Activated naive CD4-positive, alpha-beta T cell treated with anti-CD3 and anti-CD28 coated beads, Interleukin-2, amount 50 U/mL, for 16 hours (primary cell): Measurements from ENCODE around the gene OPN5.
"Not testable (repeated sequence)": the region's sequence is repeated elsewhere in the genome, so short reads cannot be mapped to it uniquely, and the experiment has no call there.

Experiments
- DNase-seq: peaks from one replicate; pipeline ENCODE4 v3.0.0-alpha.2; 2020

The OPN5 gene, protein sequence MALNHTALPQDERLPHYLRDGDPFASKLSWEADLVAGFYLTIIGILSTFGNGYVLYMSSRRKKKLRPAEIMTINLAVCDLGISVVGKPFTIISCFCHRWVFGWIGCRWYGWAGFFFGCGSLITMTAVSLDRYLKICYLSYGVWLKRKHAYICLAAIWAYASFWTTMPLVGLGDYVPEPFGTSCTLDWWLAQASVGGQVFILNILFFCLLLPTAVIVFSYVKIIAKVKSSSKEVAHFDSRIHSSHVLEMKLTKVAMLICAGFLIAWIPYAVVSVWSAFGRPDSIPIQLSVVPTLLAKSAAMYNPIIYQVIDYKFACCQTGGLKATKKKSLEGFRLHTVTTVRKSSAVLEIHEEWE

GRCh38 chr6:47781732-47782131 lies at the start of gene OPN5:
Gene OPN5, plus strand, starts transcription at chr6:47782032. Its CDS starts 35 bp downstream, at chr6:47782067.
- DNase-seq: no peak

DNA sequence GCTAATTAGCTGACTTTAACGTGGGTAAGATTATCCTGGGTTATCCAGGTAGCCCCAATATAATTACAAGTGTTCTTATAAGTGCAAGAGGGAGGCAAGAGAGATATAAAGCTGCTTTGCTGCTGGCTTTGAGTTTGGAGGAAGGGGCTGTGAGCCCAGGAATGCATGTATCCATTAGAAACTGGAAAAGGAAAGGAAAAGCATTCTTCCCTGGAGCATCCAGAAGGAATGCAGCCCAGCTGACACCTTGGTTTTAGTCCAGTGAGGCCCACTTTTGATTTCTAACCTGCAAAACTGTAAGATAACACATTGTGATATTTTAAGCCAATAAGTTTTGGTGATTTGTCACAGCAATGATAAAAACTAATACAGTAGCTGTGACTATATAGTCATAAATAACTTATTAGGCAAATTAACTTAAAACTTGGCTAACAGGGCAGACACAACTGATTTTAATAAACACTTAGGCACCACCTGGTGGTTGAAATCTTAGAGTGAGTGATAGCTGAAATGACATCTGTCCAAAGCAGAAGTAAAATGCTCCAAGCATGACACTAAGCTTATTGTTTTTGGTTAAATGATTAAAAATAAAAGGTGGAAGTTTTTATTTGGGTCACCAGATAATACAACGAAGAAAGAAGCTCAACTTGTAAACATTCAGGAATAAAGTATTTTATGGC lies 47.8 kb upstream of the OPN5 start:
- no peak for DNase-seq

- DNase-seq: no peak
Measured at GRCh38 chr6:47734831-47735481, 46.9 kb upstream of the OPN5 start.

- no peak for DNase-seq
Measured at GRCh38 chr6:47736083-47736700, 45.6 kb upstream of the OPN5 start.

GRCh38 chr6:47737406-47737805 lies 44.4 kb upstream of the OPN5 start:
- DNase-seq: no peak

DNA sequence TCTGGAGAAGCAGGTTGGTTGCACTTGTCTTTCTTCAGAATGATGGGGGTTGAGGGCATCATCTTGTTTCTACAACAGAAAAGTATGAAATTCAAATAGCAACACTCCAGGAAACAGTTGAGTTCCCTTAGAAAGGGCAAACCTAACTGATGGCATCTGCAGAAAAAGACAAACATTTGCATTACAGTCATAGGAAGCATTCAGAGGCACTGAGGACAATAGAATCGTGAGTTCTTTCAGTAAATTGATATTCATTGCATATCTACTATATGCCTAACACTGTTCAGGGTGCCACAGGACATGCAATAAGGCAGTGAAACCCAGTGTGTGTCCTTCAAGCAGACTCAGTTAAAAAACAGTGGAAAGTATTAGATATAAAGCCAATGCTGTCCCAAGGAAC lies 41.1 kb upstream of the OPN5 start:
- no peak for DNase-seq

DNA sequence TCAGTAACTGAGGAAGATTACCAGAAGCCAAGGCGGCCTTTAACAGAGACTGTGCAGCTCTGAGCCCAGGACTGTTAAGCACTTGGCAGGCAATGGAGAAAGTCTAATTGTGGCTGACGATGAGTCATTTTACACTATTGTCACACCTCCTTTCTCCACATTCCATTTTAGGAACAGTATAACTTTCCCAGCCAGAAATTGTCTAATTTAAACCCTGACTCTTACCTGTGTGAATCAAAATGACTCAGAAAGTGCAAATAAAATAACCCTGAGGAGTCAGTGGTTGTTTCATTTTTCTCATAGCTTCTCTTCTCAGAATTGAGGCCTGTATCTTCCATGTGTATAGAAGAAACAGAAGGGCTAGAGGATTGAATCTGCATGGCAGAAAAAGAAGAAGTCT lies 40.0 kb upstream of the OPN5 start:
- DNase-seq: no peak

DNA sequence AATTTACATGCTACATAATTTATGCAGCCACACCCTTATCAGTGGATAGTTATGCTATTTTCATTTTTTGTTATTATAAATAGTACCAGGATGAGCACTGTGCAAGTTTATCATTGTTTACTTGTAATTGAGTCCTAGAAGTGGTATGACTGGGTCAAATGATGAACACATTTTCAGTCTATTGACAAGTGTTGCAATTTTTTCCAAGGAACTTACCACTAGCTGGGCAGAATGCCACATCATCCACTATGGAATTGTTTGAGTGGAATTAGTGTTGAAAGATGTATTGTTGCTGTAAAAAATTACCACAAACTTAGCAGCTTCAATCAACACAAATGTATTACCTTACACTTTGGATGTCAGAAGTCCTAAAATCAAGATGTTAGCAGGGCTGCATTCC lies 38.1 kb upstream of the OPN5 start:
- no peak for DNase-seq

DNA sequence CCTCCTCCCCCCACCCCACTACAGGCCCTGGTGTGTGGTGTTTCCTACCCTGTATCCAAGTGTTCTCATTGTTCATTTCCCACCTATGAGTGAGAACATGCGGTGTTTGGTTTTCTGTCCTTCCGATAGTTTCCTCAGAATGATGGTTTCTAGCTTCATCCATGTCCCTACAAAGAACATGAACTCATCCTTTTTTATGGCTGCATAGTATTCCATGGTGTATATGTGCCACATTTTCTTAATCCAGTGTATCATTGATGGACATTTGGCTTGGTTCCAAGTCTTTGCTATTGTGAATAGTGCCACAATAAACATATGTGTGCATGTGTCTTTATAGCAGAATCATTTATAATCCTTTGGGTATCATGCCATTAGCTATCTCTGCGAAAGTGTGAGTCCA lies 36.6 kb upstream of the OPN5 start:
- not testable (repeated sequence) for DNase-seq

- DNase-seq: no peak
Measured at GRCh38 chr6:47749757-47750156, 32.1 kb upstream of the OPN5 start.

GRCh38 chr6:47752801-47753200 lies 29.0 kb upstream of the OPN5 start:
- DNase-seq: no peak

- no peak for DNase-seq
Measured at GRCh38 chr6:47759364-47759763, 22.5 kb upstream of the OPN5 start.

DNA sequence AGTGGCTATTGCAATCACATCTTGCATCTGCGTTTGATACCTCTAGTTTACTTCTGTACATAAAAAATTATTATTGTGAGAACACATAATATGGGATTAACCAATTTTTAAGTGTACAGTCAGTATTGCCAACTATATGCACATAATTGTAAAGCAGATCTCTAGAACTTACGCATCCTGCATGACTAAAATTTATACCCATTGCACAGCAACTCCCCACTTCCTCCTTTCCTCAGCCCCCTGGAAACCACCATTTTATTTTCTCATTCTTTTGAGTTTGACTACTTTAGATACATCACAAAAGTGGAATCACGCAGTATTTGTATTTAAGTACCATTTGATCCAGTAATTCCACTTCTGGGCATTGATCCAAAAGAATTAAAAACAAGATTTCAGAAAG lies 19.3 kb upstream of the OPN5 start:
- DNase-seq: no peak

DNA sequence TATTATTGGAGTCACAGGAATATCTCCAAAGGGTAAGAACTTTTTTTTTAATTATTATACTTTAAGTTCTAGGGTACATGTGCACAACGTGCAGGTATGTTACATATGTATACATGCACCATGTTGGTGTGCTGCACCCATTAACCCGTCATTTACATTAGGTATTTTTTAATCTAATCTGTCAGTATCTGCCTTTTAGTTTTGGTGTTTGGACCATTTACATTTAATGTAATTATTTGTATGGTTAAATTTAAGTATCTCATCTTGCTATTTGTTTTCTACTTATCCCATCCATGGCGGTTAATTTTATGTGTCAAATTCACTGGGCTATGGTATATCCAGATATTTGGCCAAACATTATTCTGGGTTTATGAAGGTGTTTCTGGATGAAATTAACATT lies 15.4 kb upstream of the OPN5 start:
- no peak for DNase-seq

- DNase-seq: no peak
Measured at GRCh38 chr6:47767102-47767501, 14.7 kb upstream of the OPN5 start.

- no peak for DNase-seq
Measured at GRCh38 chr6:47769982-47770381, 11.8 kb upstream of the OPN5 start.

DNA sequence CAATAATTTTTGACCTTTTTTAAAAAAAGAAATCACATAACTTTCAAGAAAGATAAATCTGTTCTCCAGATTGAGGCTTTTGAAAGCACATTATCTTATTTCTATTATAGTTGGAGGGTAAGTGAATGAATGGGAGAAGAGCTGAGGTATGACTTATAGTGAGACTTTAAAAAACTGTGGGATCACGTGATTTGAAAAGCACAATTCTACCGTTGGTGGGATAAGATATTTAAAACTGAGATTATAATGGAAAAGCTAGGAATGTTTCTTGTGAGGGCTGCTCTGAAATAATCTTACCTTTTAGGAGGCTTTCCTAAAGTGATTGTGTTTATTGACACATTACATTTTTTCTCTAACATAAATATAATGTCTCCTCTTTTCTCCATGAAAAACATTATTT lies 9.5 kb upstream of the OPN5 start:
- DNase-seq: no peak

- no peak for DNase-seq
Measured at GRCh38 chr6:47773005-47773404, 8.8 kb upstream of the OPN5 start.

DNA sequence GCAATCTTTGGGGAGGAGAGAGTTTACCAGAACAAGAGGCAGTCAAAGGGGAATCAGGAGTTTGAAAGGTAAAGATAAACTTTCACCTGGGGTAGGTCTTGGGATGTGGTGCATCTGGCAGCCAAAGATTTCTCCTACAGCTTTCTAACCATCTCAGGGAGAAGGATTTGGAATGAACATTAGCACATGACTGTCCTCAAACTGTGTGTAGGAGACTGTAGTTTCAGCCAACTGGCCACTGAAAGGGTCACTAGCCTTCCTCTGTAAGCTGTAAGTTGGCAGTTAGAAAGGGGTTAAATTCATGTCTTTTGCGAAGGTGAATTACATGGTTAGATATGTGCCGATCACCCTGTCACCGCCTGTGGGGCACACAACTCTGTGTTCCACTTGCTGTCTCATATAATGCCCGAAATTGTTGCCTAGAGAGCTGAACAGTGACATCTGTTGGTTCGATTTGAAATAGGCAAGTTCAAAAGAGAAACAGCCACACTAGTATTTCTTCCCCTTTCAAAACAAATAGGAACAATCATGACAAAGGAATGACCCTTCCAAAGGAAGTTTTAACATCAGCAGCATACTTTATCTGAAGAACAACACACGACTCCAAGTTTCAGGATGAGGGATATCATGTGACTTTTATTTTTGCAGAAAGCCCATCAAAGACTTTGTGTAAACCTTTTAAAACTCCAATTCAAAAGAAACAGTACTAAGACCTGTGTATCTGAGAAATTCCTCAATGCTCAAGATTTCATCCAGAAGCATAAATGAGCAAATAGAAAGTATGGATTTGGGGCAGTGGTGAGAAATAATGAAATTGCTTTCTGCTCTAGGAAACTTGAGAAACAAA lies 1.1 kb upstream of the OPN5 start:
- DNase-seq: peak; percentile 33

- no peak for DNase-seq
Measured at GRCh38 chr6:47785182-47785581, 3.4 kb downstream of the OPN5 start.

DNA sequence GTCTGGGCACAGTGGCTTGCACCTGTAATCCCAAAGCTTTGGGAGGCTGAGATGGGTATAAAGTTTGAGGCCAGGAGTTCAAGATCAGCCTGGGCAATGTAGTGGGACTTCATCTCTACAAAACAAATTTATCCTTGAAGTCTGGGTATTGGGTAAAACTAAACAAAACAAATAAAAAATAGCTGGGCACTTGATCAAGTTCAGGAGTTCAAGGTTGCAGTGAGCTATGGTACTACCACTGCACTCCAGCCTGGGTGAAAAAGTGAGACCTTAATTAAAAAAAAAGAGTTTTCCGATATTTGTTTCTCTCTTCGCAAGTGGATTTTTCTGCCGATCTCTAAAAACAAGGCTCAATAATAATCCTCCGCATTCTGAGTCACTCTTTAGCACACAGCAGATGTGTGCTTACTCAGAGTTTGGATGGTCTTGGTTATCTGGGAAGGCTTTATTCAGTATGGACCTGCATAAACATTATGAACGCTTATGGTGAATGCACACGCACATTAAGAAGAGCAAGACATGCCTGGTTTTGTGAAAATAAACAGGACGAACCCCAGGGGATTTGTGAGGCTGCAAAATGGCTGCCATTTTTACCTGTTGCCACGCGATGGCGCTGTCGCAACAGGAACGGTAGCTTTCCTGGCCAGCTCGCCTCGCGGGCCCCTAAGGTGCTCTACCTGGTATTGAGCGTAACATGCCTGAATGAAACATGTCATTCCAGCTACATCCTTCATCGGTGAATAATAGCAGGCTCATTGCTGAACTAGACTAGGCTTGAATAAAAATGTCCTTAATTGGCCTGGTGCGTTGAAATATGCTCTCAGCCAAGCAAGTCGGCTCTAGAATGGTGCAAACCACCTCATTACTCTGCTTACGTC lies 6.0 kb downstream of the OPN5 start:
- DNase-seq: peak; percentile 48

DNA sequence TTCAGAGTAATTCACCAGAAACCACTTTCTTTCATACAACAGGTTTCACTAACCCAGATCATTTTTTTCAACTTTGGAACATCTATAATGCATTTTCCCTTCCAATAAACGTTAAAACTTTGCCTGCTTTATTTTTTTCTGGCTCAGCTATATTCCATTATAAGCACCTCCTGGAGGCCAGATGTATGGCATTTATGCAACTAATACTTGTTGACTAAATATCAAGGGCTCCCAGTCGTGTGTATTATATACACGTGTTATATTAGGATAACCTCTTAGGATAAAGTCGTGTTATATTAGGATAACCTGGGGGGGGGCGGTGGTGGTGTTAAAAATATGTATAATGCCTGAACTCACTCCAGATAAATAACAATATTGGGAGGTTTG lies 6.7 kb downstream of the OPN5 start:
- no peak for DNase-seq
